ENCODE results near the gene KCNQ5. TPM values are rescaled to one million over a fixed set of nuclear protein-coding genes. Genes with fewer than 3 reads are reported as not detected.

The KCNQ5 gene
- total RNA-seq, 2 donors from 2014 or later = 7.3 to 9.6 TPM

- H3K27ac Mint-ChIP-seq = no peak overlapping the region
- ATAC-seq (no peak), DNase-seq (ENCODE audit: low spot score in 2 of 2) (no peak)
- no peaks in the 10 kb centered on the region for H3K36me3 Mint-ChIP-seq
- H3K9me3 Mint-ChIP-seq = no peaks in the 10 kb centered on the region
Observed at GRCh38 chr6:72702421-72702820, 80.6 kb downstream of the KCNQ5 start.

GRCh38 chr6:72703093-72703492 is 81.2 kb downstream of the KCNQ5 start:
- DNase-seq (ENCODE audit: low spot score in 2 of 2) (no peak), ATAC-seq (no peak)
- no peak overlapping the region for H3K27ac Mint-ChIP-seq
- H3K36me3 Mint-ChIP-seq = no peaks in the 10 kb centered on the region
- no peaks in the 10 kb centered on the region for H3K9me3 Mint-ChIP-seq

- no peak for DNase-seq (ENCODE audit: low spot score in 2 of 2)
- H3K36me3 Mint-ChIP-seq = peaks cover 3 to 5% of the 10 kb centered on the region in 2 donors
- no peak for ATAC-seq
- H3K27ac Mint-ChIP-seq = no peak overlapping the region
- peaks cover 3 to 4% of the 10 kb centered on the region in 2 donors for H3K9me3 Mint-ChIP-seq
Observed at GRCh38 chr6:72704979-72705378, 83.1 kb downstream of the KCNQ5 start.

GRCh38 chr6:72709431-72709830 is 87.6 kb downstream of the KCNQ5 start:
- Mint-ChIP-seq H3K36me3 (peaks cover 9 to 13% of the 10 kb centered on the region in 2 donors), H3K9me3 (peaks cover 3 to 14% of the 10 kb centered on the region in 2 donors)
- no peak for ATAC-seq

GRCh38 chr6:72711731-72712130 is 89.9 kb downstream of the KCNQ5 start:
- H3K9me3 Mint-ChIP-seq = peaks cover 3 to 14% of the 10 kb centered on the region in 2 donors
- no peak overlapping the region for H3K27ac Mint-ChIP-seq
- DNase-seq (ENCODE audit: low spot score in 2 of 2) = no peak
- peaks cover 9 to 13% of the 10 kb centered on the region in 2 donors for H3K36me3 Mint-ChIP-seq
- ATAC-seq = no peak

More at GRCh38 chr6:72709431-72709830, 87.6 kb downstream of the KCNQ5 start:
- no peak overlapping the region for H3K27ac Mint-ChIP-seq
- DNase-seq (ENCODE audit: low spot score in 2 of 2) = no peak

- no peak for ATAC-seq
Observed at GRCh38 chr6:72712910-72713309, 91.0 kb downstream of the KCNQ5 start.

GRCh38 chr6:72715119-72715518 is 93.3 kb downstream of the KCNQ5 start:
- Mint-ChIP-seq H3K36me3 (peaks cover 4 to 6% of the 10 kb centered on the region in 2 donors), H3K27ac (no peak overlapping the region), H3K9me3 (peaks cover 0 to 8% of the 10 kb centered on the region in 2 donors)
- ATAC-seq = no peak
- DNase-seq (ENCODE audit: low spot score in 2 of 2) = no peak

More at GRCh38 chr6:72712910-72713309, 91.0 kb downstream of the KCNQ5 start:
- no peak for DNase-seq (ENCODE audit: low spot score in 2 of 2)
- H3K36me3 Mint-ChIP-seq = peaks cover 9 to 13% of the 10 kb centered on the region in 2 donors
- H3K9me3 Mint-ChIP-seq = peaks cover 3 to 14% of the 10 kb centered on the region in 2 donors
- no peak overlapping the region for H3K27ac Mint-ChIP-seq

GRCh38 chr6:72716916-72717315 is 95.1 kb downstream of the KCNQ5 start:
- no peaks in the 10 kb centered on the region for H3K36me3 Mint-ChIP-seq
- ATAC-seq (no peak), DNase-seq (ENCODE audit: low spot score in 2 of 2) (no peak)
- no peaks in the 10 kb centered on the region for H3K9me3 Mint-ChIP-seq
- no peak overlapping the region for H3K27ac Mint-ChIP-seq

GRCh38 chr6:72720464-72720863 is 98.6 kb downstream of the KCNQ5 start:
- ATAC-seq = no peak
- Mint-ChIP-seq H3K27ac (no peak overlapping the region), H3K9me3 (no peaks in the 10 kb centered on the region), H3K36me3 (no peaks in the 10 kb centered on the region)
- DNase-seq (ENCODE audit: low spot score in 2 of 2) = no peak

- Mint-ChIP-seq H3K27ac (no peak overlapping the region), H3K36me3 (no peaks in the 10 kb centered on the region), H3K9me3 (no peaks in the 10 kb centered on the region)
- ATAC-seq = no peak
- no peak for DNase-seq (ENCODE audit: low spot score in 2 of 2)
Observed at GRCh38 chr6:72721346-72721745, 99.5 kb downstream of the KCNQ5 start.

- Mint-ChIP-seq H3K9me3 (peaks cover 0 to 4% of the 10 kb centered on the region in 2 donors), H3K27ac (no peak overlapping the region)
- no peak for ATAC-seq
Observed at GRCh38 chr6:72724545-72724944, 102.7 kb downstream of the KCNQ5 start.

GRCh38 chr6:72728706-72729343 is 107.0 kb downstream of the KCNQ5 start:
- Mint-ChIP-seq H3K9me3 (peaks cover 0 to 4% of the 10 kb centered on the region in 2 donors), H3K36me3 (no peaks in the 10 kb centered on the region), H3K27ac (no peak overlapping the region)
- ATAC-seq = no peak
- no peak for DNase-seq (ENCODE audit: low spot score in 2 of 2)

More at GRCh38 chr6:72724545-72724944, 102.7 kb downstream of the KCNQ5 start:
- no peak for DNase-seq (ENCODE audit: low spot score in 2 of 2)
- H3K36me3 Mint-ChIP-seq = no peaks in the 10 kb centered on the region

GRCh38 chr6:72733045-72733444 is 111.2 kb downstream of the KCNQ5 start:
- Mint-ChIP-seq H3K9me3 (no peaks in the 10 kb centered on the region), H3K36me3 (peaks cover 0 to 8% of the 10 kb centered on the region in 2 donors)

GRCh38 chr6:72738091-72738490 is 116.2 kb downstream of the KCNQ5 start:
- peaks cover 0 to 8% of the 10 kb centered on the region in 2 donors for H3K36me3 Mint-ChIP-seq
- H3K9me3 Mint-ChIP-seq = no peaks in the 10 kb centered on the region
- H3K27ac Mint-ChIP-seq = no peak overlapping the region
- ATAC-seq (no peak), DNase-seq (ENCODE audit: low spot score in 2 of 2) (no peak)

More at GRCh38 chr6:72733045-72733444, 111.2 kb downstream of the KCNQ5 start:
- DNase-seq (ENCODE audit: low spot score in 2 of 2) (no peak), ATAC-seq (no peak)
- H3K27ac Mint-ChIP-seq = no peak overlapping the region

- H3K27ac Mint-ChIP-seq = peak overlapping the region in 1 of 2 donors; percentile 23
- no peaks in the 10 kb centered on the region for H3K9me3 Mint-ChIP-seq
- ATAC-seq = peak; percentile 44 to 79
- H3K36me3 Mint-ChIP-seq = peaks cover 0 to 8% of the 10 kb centered on the region in 2 donors
- no peak for DNase-seq (ENCODE audit: low spot score in 2 of 2)
Observed at GRCh38 chr6:72739368-72739779, 117.5 kb downstream of the KCNQ5 start.

GRCh38 chr6:72740135-72740534 is 118.3 kb downstream of the KCNQ5 start:
- Mint-ChIP-seq H3K9me3 (no peaks in the 10 kb centered on the region), H3K36me3 (peaks cover 0 to 8% of the 10 kb centered on the region in 2 donors), H3K27ac (peak overlapping the region; percentile 23 to 70)
- ATAC-seq = peak; percentile 67 to 78
- DNase-seq (ENCODE audit: low spot score in 2 of 2) = no peak

GRCh38 chr6:72741083-72741482 is 119.2 kb downstream of the KCNQ5 start:
- peak in 1 of 2 donors; percentile 26 for ATAC-seq
- Mint-ChIP-seq H3K27ac (no peak overlapping the region), H3K36me3 (peaks cover 0 to 8% of the 10 kb centered on the region in 2 donors), H3K9me3 (no peaks in the 10 kb centered on the region)
- no peak for DNase-seq (ENCODE audit: low spot score in 2 of 2)
